ENCODE data around the gene TLR9. TPM values are rescaled to one million over a fixed set of nuclear protein-coding genes. Genes with fewer than 3 reads are reported as not detected.

Gene TLR9
- polyA plus RNA-seq, 1 of the 3 experiments (the other 2 are of a cell fraction) = 0.12 TPM

DNA sequence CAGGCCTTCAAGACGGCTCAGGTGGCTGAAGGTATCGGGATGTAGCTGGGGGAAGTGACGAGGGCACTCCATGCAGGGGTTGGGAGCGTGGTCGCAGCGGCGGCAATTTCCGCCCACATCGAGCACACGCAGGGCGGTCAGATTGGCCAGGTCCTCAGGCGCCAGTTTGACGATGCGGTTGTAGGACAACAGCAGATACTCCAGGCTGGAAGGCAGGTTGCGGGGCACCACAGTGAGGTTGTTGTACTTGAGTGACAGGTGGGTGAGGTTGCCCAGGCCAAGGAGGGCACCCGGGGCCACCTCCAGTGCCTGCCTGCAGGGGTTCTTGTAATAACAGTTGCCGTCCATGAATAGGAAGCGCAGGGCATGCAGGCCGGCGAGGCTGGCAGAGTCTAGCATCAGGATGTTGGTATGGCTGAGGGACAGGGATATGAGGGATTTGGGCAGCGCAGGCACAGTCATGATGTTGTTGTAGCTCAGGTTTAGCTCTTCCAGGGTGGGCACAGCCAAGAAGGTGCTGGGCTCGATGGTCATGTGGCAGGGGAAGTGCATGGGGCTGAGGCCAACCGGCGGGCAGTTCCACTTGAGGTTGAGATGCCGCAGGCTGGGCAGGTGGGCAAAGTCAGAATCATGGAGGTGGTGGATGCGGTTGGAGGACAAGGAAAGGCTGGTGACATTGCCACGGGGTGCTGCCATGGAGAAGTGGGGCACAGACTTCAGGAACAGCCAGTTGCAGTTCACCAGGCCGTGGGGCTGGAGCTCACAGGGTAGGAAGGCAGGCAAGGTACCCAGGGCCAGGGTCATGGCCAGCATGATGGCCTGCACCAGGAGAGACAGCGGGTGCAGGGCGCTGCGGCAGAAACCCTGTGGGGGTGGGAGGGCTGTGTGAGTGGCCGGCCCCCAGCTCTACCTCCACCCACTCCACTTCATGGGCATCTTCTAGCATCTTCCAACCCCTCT is 1.7 kb downstream of the TLR9 start:
- Histone ChIP-seq H3K27ac (ENCODE audit: low read depth in 2 of 2, low read length in 1 of 2) (no peak overlapping the region), H2AFZ (ENCODE audit: low read depth) (no peak overlapping the region), H4K20me1 (ENCODE audit: insufficient read depth) (no peaks in the 10 kb centered on the region), H3K4me1 (ENCODE audit: control insufficient read depth in 1 of 2, insufficient read depth in 2 of 2, low read depth in 1 of 2, low read length in 1 of 2) (peaks cover 0 to 2% of the 10 kb centered on the region in 2 experiments; a peak in 1 of 4 replicates), H3K4me2 (no peak overlapping the region), H3K9ac (no peak overlapping the region), H3K27me3 (ENCODE audit: insufficient read depth) (no peaks in the 10 kb centered on the region), H3K79me2 (ENCODE audit: insufficient read depth) (no peaks in the 10 kb centered on the region), H3K4me3 (ENCODE audit: low read depth in 2 of 2, low read length in 1 of 2) (no peak overlapping the region), H3K9me2 (no peaks in the 10 kb centered on the region), H3F3A (replicated peaks; ENCODE audit: insufficient read depth) (no peaks in the 10 kb centered on the region), H3K36me3 (replicated peaks in 1 of 2; ENCODE audit: control insufficient read depth in 1 of 2, insufficient read depth in 2 of 2, low read length in 1 of 2) (peaks cover 0 to 6% of the 10 kb centered on the region in 2 experiments), H3K9me3 (no peaks in the 10 kb centered on the region)
- POLR2A ChIA-PET = interaction anchor here (1.1 kb wide), 1 partner anchor 188 kb away, joined by 3 read pairs; no protein-coding TSS in a partner anchor
- 87% methylated on average over 23 of the region's 32 CpGs for WGBS (ENCODE audit: low lambda C conversion rate)
- no peak for DNase-seq
- TF ChIP-seq YY1 (IDR thresholded peaks at IDR 0.05; ENCODE audit: low read depth) (no peak), GABPA (IDR thresholded peaks at IDR 0.05; ENCODE audit: low read depth) (no peak), MXI1 (IDR thresholded peaks at IDR 0.05; ENCODE audit: low read depth, low read length) (no peak), SIN3A (IDR thresholded peaks at IDR 0.05; ENCODE audit: borderline replicate concordance, low read depth, low read length) (no peak), FOXM1 (IDR thresholded peaks at IDR 0.05; ENCODE audit: low read depth) (no peak), ELF1 (IDR thresholded peaks at IDR 0.05) (no peak), NRF1 (IDR thresholded peaks at IDR 0.05; ENCODE audit: low read depth, low read length) (no peak), TEAD4 (IDR thresholded peaks at IDR 0.05; ENCODE audit: borderline replicate concordance, insufficient read depth) (no peak), RXRA (IDR thresholded peaks at IDR 0.05; ENCODE audit: borderline replicate concordance, low read depth) (no peak), RAD21 (IDR thresholded peaks at IDR 0.05; ENCODE audit: low read length) (no peak), NFIC (IDR thresholded peaks at IDR 0.05; ENCODE audit: borderline replicate concordance) (no peak), EZH2phosphoT487 (IDR thresholded peaks at IDR 0.05; ENCODE audit: borderline replicate concordance, low read depth) (no peak)
- TF ChIP-seq, protein P1, sequence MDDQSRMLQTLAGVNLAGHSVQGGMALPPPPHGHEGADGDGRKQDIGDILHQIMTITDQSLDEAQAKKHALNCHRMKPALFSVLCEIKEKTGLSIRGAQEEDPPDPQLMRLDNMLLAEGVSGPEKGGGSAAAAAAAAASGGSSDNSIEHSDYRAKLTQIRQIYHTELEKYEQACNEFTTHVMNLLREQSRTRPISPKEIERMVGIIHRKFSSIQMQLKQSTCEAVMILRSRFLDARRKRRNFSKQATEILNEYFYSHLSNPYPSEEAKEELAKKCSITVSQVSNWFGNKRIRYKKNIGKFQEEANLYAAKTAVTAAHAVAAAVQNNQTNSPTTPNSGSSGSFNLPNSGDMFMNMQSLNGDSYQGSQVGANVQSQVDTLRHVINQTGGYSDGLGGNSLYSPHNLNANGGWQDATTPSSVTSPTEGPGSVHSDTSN (IDR thresholded peaks at IDR 0.05) = no peak
- TF ChIP-seq, protein P2, sequence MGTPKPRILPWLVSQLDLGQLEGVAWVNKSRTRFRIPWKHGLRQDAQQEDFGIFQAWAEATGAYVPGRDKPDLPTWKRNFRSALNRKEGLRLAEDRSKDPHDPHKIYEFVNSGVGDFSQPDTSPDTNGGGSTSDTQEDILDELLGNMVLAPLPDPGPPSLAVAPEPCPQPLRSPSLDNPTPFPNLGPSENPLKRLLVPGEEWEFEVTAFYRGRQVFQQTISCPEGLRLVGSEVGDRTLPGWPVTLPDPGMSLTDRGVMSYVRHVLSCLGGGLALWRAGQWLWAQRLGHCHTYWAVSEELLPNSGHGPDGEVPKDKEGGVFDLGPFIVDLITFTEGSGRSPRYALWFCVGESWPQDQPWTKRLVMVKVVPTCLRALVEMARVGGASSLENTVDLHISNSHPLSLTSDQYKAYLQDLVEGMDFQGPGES (IDR thresholded peaks at IDR 0.05; ENCODE audit: low read depth, low read length) = no peak
- TF ChIP-seq, protein P3, sequence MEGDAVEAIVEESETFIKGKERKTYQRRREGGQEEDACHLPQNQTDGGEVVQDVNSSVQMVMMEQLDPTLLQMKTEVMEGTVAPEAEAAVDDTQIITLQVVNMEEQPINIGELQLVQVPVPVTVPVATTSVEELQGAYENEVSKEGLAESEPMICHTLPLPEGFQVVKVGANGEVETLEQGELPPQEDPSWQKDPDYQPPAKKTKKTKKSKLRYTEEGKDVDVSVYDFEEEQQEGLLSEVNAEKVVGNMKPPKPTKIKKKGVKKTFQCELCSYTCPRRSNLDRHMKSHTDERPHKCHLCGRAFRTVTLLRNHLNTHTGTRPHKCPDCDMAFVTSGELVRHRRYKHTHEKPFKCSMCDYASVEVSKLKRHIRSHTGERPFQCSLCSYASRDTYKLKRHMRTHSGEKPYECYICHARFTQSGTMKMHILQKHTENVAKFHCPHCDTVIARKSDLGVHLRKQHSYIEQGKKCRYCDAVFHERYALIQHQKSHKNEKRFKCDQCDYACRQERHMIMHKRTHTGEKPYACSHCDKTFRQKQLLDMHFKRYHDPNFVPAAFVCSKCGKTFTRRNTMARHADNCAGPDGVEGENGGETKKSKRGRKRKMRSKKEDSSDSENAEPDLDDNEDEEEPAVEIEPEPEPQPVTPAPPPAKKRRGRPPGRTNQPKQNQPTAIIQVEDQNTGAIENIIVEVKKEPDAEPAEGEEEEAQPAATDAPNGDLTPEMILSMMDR (IDR thresholded peaks at IDR 0.05) = no peak
- CTCF ChIA-PET = interaction anchor here (0.7 to 16.1 kb wide), 6 partner anchors 10 to 223 kb away, joined by 3 to 257 read pairs (median 32); partner anchors contain the start of gene TWF2
